CD14-positive monocyte (primary cell): Measurements from ENCODE around the gene NEK4. TPM values are rescaled to one million over a fixed set of nuclear protein-coding genes. Genes with fewer than 3 reads are reported as not detected.

ENCODE experiments used
- DNase-seq, 3 donors: peaks; one replicate each; pipeline ENCODE4 v3.0.0-alpha.2; 2011 to 2022
- H2AFZ ChIP-seq: 2 replicates; pipeline ENCODE4 v1.6.0; 2012; ENCODE audit warnings: mild to moderate bottlenecking, low read depth, low read length, inconsistent platforms; ENCODE audit not compliant: insufficient read depth, poor library complexity, severe bottlenecking
- H3K27ac ChIP-seq, 2 donors: 1 replicate in 1 of 2; 2 replicates in 1 of 2; pipeline ENCODE4 v1.5.1; 2012 to 2013; ENCODE audit warnings: low read length in 2 of 2, control low read depth in 1 of 2, inconsistent platforms in 1 of 2, low read depth in 1 of 2, mild to moderate bottlenecking in 1 of 2
- H3K27me3 ChIP-seq, 2 donors: one replicate each; pipeline versions ENCODE4 v1.6.0 to v1.6.1; 2011 to 2013; ENCODE audit warnings: low read length in 2 of 2; ENCODE audit not compliant: control insufficient read depth in 2 of 2, insufficient read depth in 2 of 2
- H3K36me3 ChIP-seq, 2 donors: replicated peaks in 1 of 2; 1 replicate in 1 of 2; 2 replicates in 1 of 2; pipeline versions ENCODE4 v1.5.1 to v1.6.1; 2012 to 2013; ENCODE audit warnings: low read length in 2 of 2, control low read depth in 1 of 2, inconsistent platforms in 1 of 2, mild to moderate bottlenecking in 1 of 2; ENCODE audit not compliant: insufficient read depth in 2 of 2, control insufficient read depth in 1 of 2
- H3K4me1 ChIP-seq, 2 donors: 1 replicate in 1 of 2; 2 replicates in 1 of 2; pipeline versions ENCODE4 v1.5.1 to v1.6.1; 2012 to 2013; ENCODE audit warnings: low read length in 2 of 2, control low read depth in 1 of 2, inconsistent platforms in 1 of 2, mild to moderate bottlenecking in 1 of 2, moderate library complexity in 1 of 2; ENCODE audit not compliant: insufficient read depth in 2 of 2, control insufficient read depth in 1 of 2
- H3K4me2 ChIP-seq: replicated peaks from 2 replicates; pipeline ENCODE3; 2012; ENCODE audit warnings: low read length, moderate library complexity, mild to moderate bottlenecking; ENCODE audit not compliant: poor library complexity, severe bottlenecking; ENCODE audit errors: extremely low read depth
- H3K4me3 ChIP-seq, 3 experiments: fragments of 200-600 bp in 1 of 3; sonication (generic) in 1 of 3; replicated peaks in 1 of 3; 1 replicate in 2 of 3; 2 replicates in 1 of 3; pipeline ENCODE4 v1.5.1; 2011 to 2013; ENCODE audit warnings: low read length in 3 of 3, mild to moderate bottlenecking in 3 of 3, control low read depth in 2 of 3, low read depth in 2 of 3, inconsistent platforms in 1 of 3, moderate library complexity in 1 of 3
- H3K79me2 ChIP-seq: 2 replicates; pipeline ENCODE4 v1.6.0; 2012; ENCODE audit warnings: mild to moderate bottlenecking, control low read depth, inconsistent platforms, low read length, moderate library complexity; ENCODE audit not compliant: insufficient read depth
- H3K9ac ChIP-seq: 2 replicates; pipeline ENCODE4 v1.6.0; 2017; ENCODE audit warnings: low read length, mild to moderate bottlenecking; ENCODE audit not compliant: insufficient read depth, poor library complexity, severe bottlenecking
- H3K9me3 ChIP-seq, 2 donors: replicated peaks in 1 of 2; 1 replicate in 1 of 2; 2 replicates in 1 of 2; pipeline versions ENCODE4 v1.5.1 to v1.6.1; 2012 to 2013; ENCODE audit warnings: low read length in 2 of 2, control low read depth in 1 of 2; ENCODE audit not compliant: control insufficient read depth in 1 of 2, insufficient read depth in 1 of 2
- H4K20me1 ChIP-seq: 2 replicates; pipeline ENCODE4 v1.6.0; 2012; ENCODE audit warnings: mild to moderate bottlenecking, low read length, control low read depth, moderate library complexity; ENCODE audit not compliant: insufficient read depth
- H3K27ac Mint-ChIP-seq, 7 donors: one replicate each; pipeline ENCODE4 v1.8.0; 2020; ENCODE audit warnings: mild to moderate bottlenecking in 7 of 7, mixed read lengths in 7 of 7, moderate library complexity in 6 of 7, inconsistent platforms in 2 of 7
- H3K27me3 Mint-ChIP-seq, 3 donors: one replicate each; pipeline ENCODE4 v1.8.0; 2021 to 2022; ENCODE audit warnings: low read depth in 3 of 3, mild to moderate bottlenecking in 3 of 3, mixed read lengths in 3 of 3, moderate library complexity in 3 of 3, inconsistent platforms in 1 of 3
- H3K36me3 Mint-ChIP-seq, 2 donors: one replicate each; pipeline ENCODE4 v1.8.0; 2020; ENCODE audit warnings: mixed read lengths in 2 of 2, inconsistent platforms in 1 of 2, mild to moderate bottlenecking in 1 of 2
- H3K4me1 Mint-ChIP-seq: one replicate; pipeline ENCODE4 v1.8.0; 2020; ENCODE audit warnings: mild to moderate bottlenecking, mixed read lengths
- H3K4me3 Mint-ChIP-seq, 2 donors: one replicate each; pipeline ENCODE4 v1.8.0; 2020; ENCODE audit warnings: mild to moderate bottlenecking in 2 of 2, mixed read lengths in 2 of 2, moderate library complexity in 1 of 2
- H3K9me3 Mint-ChIP-seq, 7 donors: one replicate each; pipeline ENCODE4 v1.8.0; 2020 to 2022; ENCODE audit warnings: mixed read lengths in 7 of 7, mild to moderate bottlenecking in 6 of 7, moderate library complexity in 6 of 7, inconsistent platforms in 2 of 7
- CTCF ChIP-seq: fragments of 200-600 bp; IDR thresholded peaks from one replicate; pipeline ENCODE4 v1.8.0; 2022; ENCODE audit warnings: antibody characterized with exemption, mild to moderate bottlenecking
- WGBS: methylation state at CpG from one replicate; pipeline ENCODE4 v1.1.5; 2013; ENCODE audit warnings: missing lambda C conversion rate; ENCODE audit not compliant: insufficient coverage; 5-methylcytosine and 5-hydroxymethylcytosine counted together
- intact Hi-C, 2 donors: fragments of 100-400 bp; cut with micrococcal nuclease; formaldehyde crosslinking; loops; one replicate each; pipeline versions ENCODE4 v1.15.0 to v1.15.1; 2023
- polyA plus RNA-seq, 3 donors: library from polyadenylated mRNA; depleted of rRNA in 1 of 3; unstranded in 2 of 3; stranded (reverse) in 1 of 3; fragments of 300-500 nt in 2 of 3; fragments of >200 nt in 1 of 3; fragmentation: Illumina TruSeq in 2 of 3; gene quantifications; 1 replicate in 2 of 3; 2 replicates in 1 of 3; pipeline ENCODE4 v1.2.3, GENCODE V29; 2012 to 2021

The NEK4 gene
- polyA plus RNA-seq, 3 donors: 13.7 to 17.5 (median 17.4) TPM

GRCh38 chr3:52796411-52796810 is 25.7 kb upstream of the NEK4 start:
- Histone ChIP-seq H3K9ac (no peak overlapping the region), H3K27me3 (no peaks in the 10 kb centered on the region), H3K9me3 (no peaks in the 10 kb centered on the region), H3K4me1 (peaks cover 10 to 13% of the 10 kb centered on the region in 2 donors), H3K4me2 (no peak overlapping the region), H3K36me3 (no peaks in the 10 kb centered on the region), H3K4me3 (no peak overlapping the region), H4K20me1 (no peaks in the 10 kb centered on the region), H3K79me2 (no peaks in the 10 kb centered on the region), H2AFZ (no peak overlapping the region), H3K27ac (no peak overlapping the region)
- Mint-ChIP-seq H3K36me3 (no peaks in the 10 kb centered on the region), H3K4me1 (peaks cover 11% of the 10 kb centered on the region), H3K4me3 (no peak overlapping the region), H3K27ac (no peak overlapping the region), H3K9me3 (no peaks in the 10 kb centered on the region), H3K27me3 (peaks cover 2 to 6% (median 4%) of the 10 kb centered on the region in 3 donors)
- TF ChIP-seq CTCF: no peak
- 96% methylated on average over 7 of the region's 9 CpGs for WGBS
- intact Hi-C loops: no loop called here
- DNase-seq: no peak

- Histone ChIP-seq H3K27me3 (no peaks in the 10 kb centered on the region), H3K79me2 (no peaks in the 10 kb centered on the region), H3K27ac (no peak overlapping the region), H3K9me3 (no peaks in the 10 kb centered on the region), H2AFZ (no peak overlapping the region), H3K36me3 (no peaks in the 10 kb centered on the region), H3K4me3 (no peak overlapping the region), H4K20me1 (no peaks in the 10 kb centered on the region), H3K4me1 (peaks cover 10 to 13% of the 10 kb centered on the region in 2 donors), H3K9ac (no peak overlapping the region), H3K4me2 (no peak overlapping the region)
- intact Hi-C loops: no loop called here
- Mint-ChIP-seq H3K4me1 (peaks cover 11% of the 10 kb centered on the region), H3K4me3 (no peak overlapping the region), H3K27me3 (peaks cover 2 to 4% (median 4%) of the 10 kb centered on the region in 3 donors), H3K36me3 (no peaks in the 10 kb centered on the region), H3K9me3 (no peaks in the 10 kb centered on the region), H3K27ac (no peak overlapping the region)
- WGBS: 64% methylated on average over 8 of the region's 9 CpGs
- no peak for DNase-seq
- TF ChIP-seq CTCF: no peak
Observed at GRCh38 chr3:52795298-52795900, 24.7 kb upstream of the NEK4 start.
